Peyer's patch (tissue), 4 donors: ENCODE results near the gene PRKAR1B.
A peak's percentile ranks its signal among the peaks of the same experiment; 100 is the strongest.

Source experiments
- CTCF ChIP-seq, 6 experiments: fragments of 450-650 bp in 4 of 6; fragments of 200-600 bp in 2 of 6; sonication (generic) in 1 of 6; IDR thresholded peaks; one replicate each; pipeline ENCODE4 v1.5.1; 2017 to 2019; ENCODE audit warnings: antibody characterized with exemption in 6 of 6, mild to moderate bottlenecking in 3 of 6, moderate library complexity in 1 of 6
- POLR2A ChIP-seq, 2 donors: fragments of 450-650 bp; IDR thresholded peaks; one replicate each; pipeline ENCODE4 v1.5.1; 2017; ENCODE audit warnings: antibody characterized with exemption in 2 of 2, mild to moderate bottlenecking in 2 of 2, moderate library complexity in 2 of 2

DNA sequence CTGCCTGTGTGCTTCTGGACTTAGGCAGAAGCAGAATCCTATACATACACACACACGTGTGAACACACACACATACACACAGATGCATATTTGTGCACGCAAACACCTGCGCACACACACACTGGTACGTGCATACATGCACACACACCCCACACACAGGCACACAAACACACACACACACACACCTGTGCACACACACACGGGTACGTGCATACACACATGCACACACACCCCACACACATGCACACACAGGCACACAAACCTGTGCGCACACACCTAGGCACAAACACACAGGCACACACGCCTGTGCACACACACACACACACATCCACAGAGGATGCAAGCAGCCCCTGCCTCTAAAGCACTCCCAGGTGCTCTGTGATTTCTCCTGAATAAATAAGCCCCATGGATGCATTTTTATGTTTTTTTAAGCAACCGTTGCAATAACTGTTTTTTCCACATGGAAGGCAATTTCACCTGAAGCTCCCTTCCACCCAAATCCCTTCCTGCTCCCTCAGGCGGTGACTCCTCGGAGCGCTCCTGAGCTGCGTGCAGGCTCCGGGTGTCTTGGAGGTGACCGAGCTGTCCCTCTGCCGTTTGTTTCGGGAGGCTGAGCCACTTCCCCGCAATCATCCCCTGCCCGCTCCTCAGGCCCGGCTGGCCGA lies 166.0 kb downstream of the PRKAR1B start:
- TF ChIP-seq CTCF (IDR thresholded peaks at IDR 0.05) = peak in 3 of 6 experiments; percentile 7 to 35 (median 24)
- TF ChIP-seq POLR2A (IDR thresholded peaks at IDR 0.05) = no peak
